Measurements from ENCODE around the gene EFCAB8. TPM values are rescaled to one million over a fixed set of nuclear protein-coding genes. Genes with fewer than 3 reads are reported as not detected.

EFCAB8 gene
- total RNA-seq, 1 experiment from 2014 or later: not detected

- Histone ChIP-seq H3K9ac (ENCODE audit: low read length) (no peak overlapping the region), H3F3A (ENCODE audit: low read length, unreplicated experiment) (no peaks in the 10 kb centered on the region), H3K36me3 (ENCODE audit: low read depth, low read length) (no peaks in the 10 kb centered on the region), H2AFZ (ENCODE audit: low read length) (no peak overlapping the region), H3K27me3 (ENCODE audit: low read length) (no peaks in the 10 kb centered on the region), H3K9me3 (ENCODE audit: low read length) (no peaks in the 10 kb centered on the region), H3K4me1 (ENCODE audit: insufficient read depth, low read length) (no peaks in the 10 kb centered on the region), H3K9me2 (replicated peaks; ENCODE audit: low read length) (no peaks in the 10 kb centered on the region), H3K27ac (ENCODE audit: low read length) (no peak overlapping the region), H3K4me2 (ENCODE audit: low read length) (no peak overlapping the region), H4K20me1 (ENCODE audit: low read length) (no peaks in the 10 kb centered on the region), H3K79me2 (ENCODE audit: low read length) (no peaks in the 10 kb centered on the region), H3K4me3 (ENCODE audit: low read length) (no peak overlapping the region)
- POLR2A ChIA-PET (ENCODE audit: unreplicated experiment): no interaction called here
- no peak for TF ChIP-seq EZH2phosphoT487 (IDR thresholded peaks at IDR 0.05; ENCODE audit: borderline replicate concordance, low read length)
- no peak for TF ChIP-seq CTCF (conservative IDR thresholded peaks at IDR 0.05; ENCODE audit: low read depth, low read length)
- no peak for TF ChIP-seq EZH2 (IDR thresholded peaks at IDR 0.05; ENCODE audit: low read length, unreplicated experiment)
- no peak for DNase-seq
- intact Hi-C loops (cut with micrococcal nuclease): no loop called here
- ATAC-seq: no peak
- no TSS peak for BruUV-seq (replicated peaks)
- CTCF ChIA-PET: no interaction called here
Measured at GRCh38 chr20:32898729-32899128, 40.0 kb downstream of the EFCAB8 start.

DNA sequence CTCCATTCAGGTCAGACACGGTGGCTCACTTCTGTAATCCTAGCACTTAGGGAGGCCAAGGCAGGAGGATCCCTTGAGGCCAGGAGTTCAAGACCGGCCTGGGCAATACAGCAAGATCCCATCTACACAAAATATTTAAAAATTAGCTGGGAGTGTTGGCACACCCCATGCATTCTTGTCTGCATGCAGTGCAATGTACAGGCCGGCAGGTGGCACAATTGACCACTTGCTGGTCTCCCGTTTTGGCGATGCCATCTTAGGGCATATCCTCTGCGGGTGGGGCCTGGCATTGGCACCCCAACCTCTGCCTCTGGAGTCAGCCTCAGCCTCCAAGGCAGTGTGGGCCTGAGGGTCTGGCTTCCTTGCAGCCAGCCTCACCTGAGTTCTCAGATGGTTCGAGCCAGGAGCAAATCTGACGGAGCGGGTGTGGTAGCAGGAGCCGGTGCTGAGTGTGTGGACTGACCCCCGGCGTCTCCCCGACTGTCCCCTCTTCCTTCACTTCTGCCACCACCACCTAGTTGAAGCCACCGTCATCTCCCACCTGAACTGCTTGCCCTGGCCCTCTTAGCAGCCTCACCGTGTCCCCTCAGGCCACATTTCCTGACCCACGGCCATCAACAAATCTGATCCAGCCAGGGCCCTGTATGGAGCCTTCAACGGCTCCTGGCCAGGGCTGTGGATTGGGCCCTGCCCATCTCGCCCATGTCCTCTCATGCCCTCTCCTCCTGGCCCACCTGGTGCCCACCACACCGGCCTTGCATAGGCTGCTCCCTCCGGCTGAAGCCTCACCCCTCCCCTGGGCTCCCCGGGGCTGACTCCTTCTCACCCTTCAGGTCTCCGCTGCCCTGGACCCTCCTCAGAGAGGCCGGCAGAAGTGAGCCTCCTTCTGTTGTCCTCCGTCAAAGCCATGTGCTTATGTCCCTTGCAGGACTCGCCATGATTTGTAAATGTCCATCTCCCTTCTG, 44.0 kb downstream of the EFCAB8 start:
- no TSS peak for BruUV-seq (replicated peaks)
- peak; percentile 68 for DNase-seq

More for the DNA sequence above, 44.0 kb downstream of the EFCAB8 start:
- no peaks in the 10 kb centered on the region for H3K79me2 ChIP-seq (ENCODE audit: low read length)
- no peaks in the 10 kb centered on the region for H3K36me3 ChIP-seq (ENCODE audit: low read depth, low read length)
- ATAC-seq: peak; percentile 87
- H3K9ac ChIP-seq (ENCODE audit: low read length): no peak overlapping the region
- peak overlapping the region; percentile 76 for H2AFZ ChIP-seq (ENCODE audit: low read length)
- no peaks in the 10 kb centered on the region for H3K9me3 ChIP-seq (ENCODE audit: low read length)
- TF ChIP-seq EZH2 (IDR thresholded peaks at IDR 0.05; ENCODE audit: low read length, unreplicated experiment) (no peak), CTCF (conservative IDR thresholded peaks at IDR 0.05; ENCODE audit: low read depth, low read length) (peak; percentile 91)
- no peaks in the 10 kb centered on the region for H3K27me3 ChIP-seq (ENCODE audit: low read length)
- H3K27ac ChIP-seq (ENCODE audit: low read length): no peak overlapping the region
- H3K4me1 ChIP-seq (ENCODE audit: insufficient read depth, low read length): no peaks in the 10 kb centered on the region
- no peaks in the 10 kb centered on the region for H4K20me1 ChIP-seq (ENCODE audit: low read length)
- ChIA-PET POLR2A (ENCODE audit: unreplicated experiment) (no interaction called here), CTCF (interaction anchor here (0.6 to 2.3 kb wide), 5 partner anchors 43 to 293 kb away, joined by 3 to 13 read pairs (median 3); no protein-coding TSS in a partner anchor)
- H3F3A ChIP-seq (ENCODE audit: low read length, unreplicated experiment): no peaks in the 10 kb centered on the region
- no peaks in the 10 kb centered on the region for H3K9me2 ChIP-seq (replicated peaks; ENCODE audit: low read length)
- intact Hi-C loops (cut with micrococcal nuclease): loop anchor here (1.0 to 5.0 kb wide), 4 partner anchors 43 to 390 kb away; no protein-coding TSS in a partner anchor
- H3K4me3 ChIP-seq (ENCODE audit: low read length): no peak overlapping the region
- H3K4me2 ChIP-seq (ENCODE audit: low read length): no peak overlapping the region
